Activated T-cell treated with anti-CD3 and anti-CD28 coated beads for 1 hour (primary cell): ENCODE results near the gene GPC5.
"Not testable (repeated sequence)": the region's sequence is repeated elsewhere in the genome, so short reads cannot be mapped to it uniquely, and the experiment has no call there.

Experiments
- DNase-seq: peaks from one replicate; pipeline ENCODE4 v3.0.0-alpha.2; 2020; ENCODE audit warnings: low read depth

Gene GPC5

DNA sequence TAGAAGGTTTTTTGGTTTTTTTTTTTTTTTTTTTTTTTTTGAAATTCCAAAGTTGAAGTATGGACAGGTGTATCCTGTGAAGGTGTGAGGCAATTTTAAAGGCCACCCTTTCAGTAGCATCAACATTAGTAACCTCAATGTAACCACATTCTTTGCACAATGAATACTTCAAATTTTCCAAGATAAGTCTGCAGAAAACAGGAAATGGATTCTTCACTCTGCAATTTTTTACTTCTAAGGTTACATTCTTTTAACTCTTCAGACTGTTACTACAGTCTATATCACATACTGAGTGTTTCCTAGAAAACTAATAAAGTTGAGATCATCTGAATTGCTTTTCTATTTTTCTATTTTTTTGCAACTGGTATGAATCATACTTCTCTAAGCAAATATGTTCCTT is 1259.1 kb downstream of the GPC5 start:
- DNase-seq, result no peak

- no peak for DNase-seq
These were observed 1259.9 kb downstream of the GPC5 start for GRCh38 chr13:92658293-92658692.

- no peak for DNase-seq
These were observed 1263.0 kb downstream of the GPC5 start for GRCh38 chr13:92661406-92661805.

- no peak for DNase-seq
These were observed 1269.7 kb downstream of the GPC5 start for GRCh38 chr13:92668157-92668556.

DNA sequence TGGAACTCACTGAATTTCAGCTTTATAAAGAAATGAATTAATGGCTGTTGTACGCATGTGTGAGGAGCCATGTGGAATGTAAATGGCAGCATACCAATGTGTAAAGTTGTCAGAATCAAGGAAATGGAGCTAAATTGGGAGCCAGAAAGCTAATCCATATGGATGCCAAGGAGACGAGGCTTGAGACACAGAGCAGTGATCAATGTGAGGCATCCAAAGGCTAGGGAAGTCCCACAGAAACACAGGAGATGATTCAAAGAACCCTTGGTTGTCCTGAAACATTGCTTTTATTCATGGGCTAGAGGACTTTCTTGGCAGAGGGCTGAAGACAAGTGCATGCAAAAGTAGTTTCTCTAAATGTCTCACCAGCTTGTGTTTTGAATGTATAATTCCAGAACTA is 1271.7 kb downstream of the GPC5 start:
- DNase-seq, result no peak

DNA sequence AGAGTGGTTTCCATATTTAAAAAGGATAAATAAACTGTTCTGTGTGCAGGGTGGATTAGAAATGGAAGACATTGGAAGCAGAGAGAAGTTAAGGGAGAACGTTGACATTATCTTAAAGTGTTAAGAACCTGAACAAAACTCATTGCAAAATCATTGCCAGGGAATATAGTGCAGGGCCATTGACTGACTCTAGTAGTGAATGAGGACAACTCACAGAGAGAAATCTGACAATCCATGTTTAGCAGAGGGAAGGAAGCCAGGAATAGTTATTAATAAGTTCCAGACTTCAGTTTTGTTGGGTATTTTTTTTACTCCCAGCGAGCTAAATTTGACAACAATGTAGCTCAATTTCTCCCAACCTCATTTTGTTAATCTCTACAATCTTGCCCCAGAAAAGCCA is 1273.4 kb downstream of the GPC5 start:
- no peak for DNase-seq

DNA sequence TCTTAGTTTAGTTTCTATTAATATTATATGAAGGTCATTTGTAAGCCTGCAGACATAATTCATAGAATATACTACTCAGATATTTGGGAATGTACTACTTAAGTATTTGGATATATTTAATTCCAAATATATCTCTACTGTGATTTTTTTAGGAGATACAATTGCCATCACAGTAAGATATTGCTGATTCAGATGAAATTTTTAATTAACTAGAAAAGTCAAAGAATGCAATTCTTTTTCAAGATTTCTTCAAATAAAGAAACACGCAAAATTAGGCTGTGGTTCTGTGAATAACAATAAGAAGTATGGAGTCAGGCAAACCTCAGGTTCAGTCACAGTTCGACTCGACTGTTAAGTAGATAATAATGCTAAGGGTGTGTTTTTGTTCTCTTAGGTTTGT is 1277.8 kb downstream of the GPC5 start:
- DNase-seq, result no peak

GRCh38 chr13:92677571-92677970 is 1279.2 kb downstream of the GPC5 start:
- DNase-seq, result no peak

DNA sequence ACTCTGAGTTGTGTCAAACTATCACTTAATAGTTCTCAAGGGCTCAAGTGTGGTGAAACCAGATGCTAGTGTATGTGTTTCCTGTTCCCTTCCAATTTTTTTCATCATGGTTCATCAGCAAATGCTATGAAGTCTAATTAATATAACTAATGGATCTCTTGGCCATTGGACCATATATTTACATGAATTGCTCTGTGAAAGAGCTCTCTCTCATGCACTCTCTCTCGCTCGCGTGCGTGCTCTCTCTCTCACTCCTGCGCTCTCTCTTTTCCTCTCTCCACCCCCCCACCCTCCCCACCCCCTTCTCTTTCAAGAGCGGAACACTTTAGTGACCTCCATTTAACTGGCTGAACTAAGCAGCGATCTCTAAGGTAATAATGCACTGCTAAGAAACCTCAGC is 1281.2 kb downstream of the GPC5 start:
- DNase-seq, result no peak

DNA sequence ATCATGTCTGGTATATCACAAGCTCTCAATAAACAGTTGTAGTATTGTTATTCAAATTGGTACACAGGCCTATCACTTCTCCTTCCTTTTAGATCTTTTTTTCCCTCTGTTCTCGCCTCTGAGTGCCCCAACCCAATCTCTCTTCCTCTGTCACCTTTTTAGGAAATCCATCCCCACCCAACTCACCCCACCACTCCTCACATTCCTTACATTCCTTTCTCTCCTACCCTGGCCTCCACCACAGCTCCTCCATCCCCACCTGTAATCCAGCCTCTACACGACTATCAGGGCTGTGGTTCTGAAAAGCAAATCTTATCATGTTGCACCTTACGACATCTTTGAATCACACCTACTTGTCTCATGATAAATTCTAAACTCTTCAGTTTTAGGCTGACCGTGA is 1282.8 kb downstream of the GPC5 start:
- DNase-seq, result no peak

DNA sequence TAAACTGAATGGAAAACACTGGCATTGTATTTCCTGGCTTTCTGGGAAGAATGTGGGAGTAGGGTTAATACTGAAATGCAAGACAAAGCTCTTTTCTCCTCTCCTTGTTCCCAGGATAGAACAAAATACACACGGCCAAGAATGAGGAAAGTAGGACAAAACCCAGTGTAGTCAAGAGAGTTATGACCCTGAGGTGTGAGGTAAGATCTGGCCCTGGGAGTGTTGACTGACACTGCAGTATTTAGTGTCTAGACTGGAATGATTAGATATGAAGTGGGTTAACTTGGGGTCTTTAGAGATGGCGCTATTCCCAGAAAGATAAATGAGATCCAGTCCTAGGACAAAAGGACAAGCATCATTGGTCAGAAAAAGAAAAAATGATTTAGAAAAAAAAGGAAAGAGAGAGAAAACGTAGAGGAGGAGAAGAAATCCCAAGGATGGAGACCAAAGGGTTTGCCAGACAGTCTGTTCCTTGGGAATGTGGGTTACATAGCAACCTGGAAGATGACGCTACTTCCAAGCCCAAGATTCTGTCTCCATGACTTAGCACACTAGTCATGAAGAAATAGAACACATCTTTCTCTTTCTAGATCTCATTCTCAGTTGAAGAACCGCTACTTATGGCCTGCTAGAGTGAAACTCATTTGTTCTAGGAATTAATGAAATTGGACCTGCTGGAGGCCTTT is 1284.6 kb downstream of the GPC5 start:
- DNase-seq, result no peak

GRCh38 chr13:92694047-92694446 is 1295.6 kb downstream of the GPC5 start:
- DNase-seq, result no peak

- not testable (repeated sequence) for DNase-seq
These were observed 1297.4 kb downstream of the GPC5 start for GRCh38 chr13:92695827-92696226.

- DNase-seq, result no peak
These were observed 1318.3 kb downstream of the GPC5 start for GRCh38 chr13:92716749-92717148.

GRCh38 chr13:92717857-92718256 is 1319.4 kb downstream of the GPC5 start:
- DNase-seq, result no peak

GRCh38 chr13:92719868-92720267 is 1321.4 kb downstream of the GPC5 start:
- DNase-seq, result no peak

- no peak for DNase-seq
These were observed 1323.2 kb downstream of the GPC5 start for GRCh38 chr13:92721620-92722019.

DNA sequence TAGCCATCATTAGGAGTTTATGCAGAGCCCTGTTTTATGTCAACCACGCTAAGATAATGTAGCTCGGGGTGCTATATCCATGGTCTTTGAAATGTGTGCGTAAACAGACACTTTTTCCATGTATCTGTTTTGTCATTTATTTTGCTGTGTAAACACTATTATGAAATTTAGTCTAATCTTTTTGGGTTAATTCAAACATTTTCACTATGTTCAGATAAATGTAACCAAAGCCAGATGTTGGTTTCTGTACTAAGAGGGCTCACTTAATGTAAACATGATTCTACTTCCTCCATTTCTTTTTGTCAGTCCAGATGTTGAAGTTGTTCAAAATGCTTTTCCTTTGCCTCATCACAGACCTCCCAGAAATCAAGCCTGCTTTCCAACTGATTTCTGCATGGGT is 1328.7 kb downstream of the GPC5 start:
- no peak for DNase-seq

DNA sequence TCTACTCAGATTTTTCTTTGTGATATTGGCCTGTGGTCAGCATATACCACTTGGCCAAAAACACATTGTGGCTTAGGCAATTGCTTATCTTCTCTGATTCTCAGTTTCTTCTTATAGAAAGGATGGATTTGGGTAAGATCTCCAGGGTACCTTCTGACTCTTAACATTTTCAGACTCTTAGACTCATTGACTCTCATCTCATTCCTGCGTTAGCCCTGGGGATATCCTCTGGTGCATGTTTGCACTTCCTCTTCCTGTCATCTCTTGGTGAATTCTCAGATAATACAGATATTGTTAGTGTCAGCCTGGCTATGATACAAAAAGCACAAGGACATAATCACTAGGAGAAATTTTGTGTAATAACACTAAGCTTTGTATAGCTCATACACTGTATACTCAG is 1335.6 kb downstream of the GPC5 start:
- DNase-seq, result no peak

GRCh38 chr13:92734545-92734944 is 1336.1 kb downstream of the GPC5 start:
- DNase-seq, result no peak

DNA sequence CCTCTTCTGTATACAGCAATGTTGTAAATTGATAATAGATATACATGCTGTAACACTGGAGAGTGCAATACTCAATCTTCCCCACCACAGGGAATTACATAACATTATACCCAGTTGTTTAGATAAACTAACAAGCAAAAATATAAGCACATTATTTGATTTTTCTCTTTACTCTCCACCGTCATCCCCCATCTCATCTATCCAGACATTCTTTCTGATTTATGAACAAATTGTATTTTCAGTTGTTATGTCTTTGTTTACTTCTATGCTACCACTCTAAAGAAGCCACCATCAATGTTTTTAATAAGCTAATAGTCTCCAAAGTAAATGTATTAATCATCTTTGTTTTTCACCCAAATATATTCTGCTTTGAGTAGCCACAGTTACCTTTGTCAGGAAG is 1337.5 kb downstream of the GPC5 start:
- DNase-seq, result no peak

DNA sequence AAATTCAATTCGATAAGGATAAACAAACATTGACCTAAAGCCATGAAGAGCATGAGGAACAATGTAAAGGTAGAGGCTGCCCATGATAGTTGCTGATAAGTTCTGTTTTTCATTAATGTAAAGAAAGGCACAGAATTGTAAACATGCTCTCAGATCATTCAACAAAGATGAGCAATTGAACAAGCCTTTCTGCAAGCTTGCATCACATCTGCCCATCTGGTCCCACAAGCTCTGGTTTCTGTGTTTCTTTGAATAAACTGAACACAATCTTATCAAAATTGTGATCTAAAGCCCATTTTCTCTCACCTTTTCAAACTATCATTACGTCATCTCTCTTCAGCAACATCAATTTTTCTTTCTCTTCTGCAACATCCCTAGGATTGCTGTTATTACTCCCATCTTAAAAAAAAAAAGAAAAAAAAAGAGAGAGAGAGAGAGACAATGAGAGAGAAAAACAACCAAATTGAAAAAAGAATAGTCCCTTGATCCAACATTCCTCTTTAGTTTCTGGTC is 1340.9 kb downstream of the GPC5 start:
- no peak for DNase-seq

DNA sequence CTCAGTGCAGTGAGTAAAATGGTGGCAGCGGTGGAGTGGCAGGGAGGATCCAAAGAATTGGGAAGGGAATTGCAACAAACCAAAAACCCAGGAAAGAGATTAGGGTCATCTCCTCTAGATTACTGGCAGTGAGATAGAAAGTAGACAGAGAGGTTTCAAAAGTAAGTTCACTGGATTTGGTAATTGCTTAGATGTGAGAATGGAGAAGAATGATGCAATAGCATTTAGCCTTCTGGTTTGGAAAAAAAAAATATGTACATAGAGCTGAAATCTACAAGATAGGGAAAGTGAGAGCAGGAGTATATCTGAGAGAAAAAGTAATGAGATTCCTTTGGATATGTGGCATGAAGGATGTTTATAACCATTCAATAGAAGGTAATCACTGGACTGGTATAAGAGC is 1345.6 kb downstream of the GPC5 start:
- no peak for DNase-seq

- no peak for DNase-seq
These were observed 1346.8 kb downstream of the GPC5 start for GRCh38 chr13:92745258-92745657.
